GM12873 (cell line): ENCODE data around the gene PATE3.

ENCODE experiments used
- CTCF ChIP-seq: IDR thresholded peaks from 2 replicates; pipeline ENCODE4 v1.5.1; 2012; ENCODE audit warnings: low read depth, mild to moderate bottlenecking, moderate library complexity, low read length, control low read depth; ENCODE audit not compliant: insufficient read depth; ENCODE audit errors: missing control alignments

PATE3 gene

GRCh38 chr11:125833016-125833415 lies 45.1 kb downstream of the PATE3 start, which contains the start of gene PATE4:
TSS of gene PATE4 (plus strand) at chr11:125833316. CDS start at chr11:125833360, 44 bp downstream.
- TF ChIP-seq CTCF: no peak

GRCh38 chr11:125835748-125836147 lies 47.8 kb downstream of the PATE3 start:
- no peak for TF ChIP-seq CTCF
